ENCODE measurements around the gene ZCCHC9. TPM values are rescaled to one million over a fixed set of nuclear protein-coding genes. Genes with fewer than 3 reads are reported as not detected.

Gene ZCCHC9
- polyA plus RNA-seq, 1 donor from 2014 or later: 31.8 TPM

DNA sequence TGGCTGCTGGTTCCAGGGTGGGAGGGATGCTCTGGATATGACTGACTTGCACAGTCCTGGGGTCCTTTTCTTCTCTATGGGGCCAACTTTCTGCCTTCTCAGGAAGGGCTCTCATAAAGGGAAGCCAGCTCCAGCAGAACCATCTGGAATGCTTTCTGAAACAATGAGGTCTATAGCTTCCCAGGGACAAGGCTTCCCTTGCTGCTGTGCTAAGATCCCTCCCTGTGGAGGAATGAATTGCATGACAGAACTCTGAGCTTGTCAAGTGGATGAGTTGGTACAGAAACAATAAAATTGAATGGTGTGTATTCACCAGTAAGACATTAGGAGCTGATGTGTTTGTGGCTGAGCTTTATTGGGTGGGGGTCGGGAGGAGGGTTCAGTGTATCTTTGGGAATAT is 48.5 kb upstream of the ZCCHC9 start:
- Histone ChIP-seq H3K79me2 (replicated peaks; ENCODE audit: insufficient read depth, low read length) (no peaks in the 10 kb centered on the region), H3K9ac (ENCODE audit: low read length) (no peak overlapping the region), H3K9me2 (ENCODE audit: insufficient read depth, low read length) (no peaks in the 10 kb centered on the region), H3K27me3 (ENCODE audit: insufficient read depth, low read depth, low read length) (no peaks in the 10 kb centered on the region), H4K20me1 (ENCODE audit: insufficient read depth) (no peaks in the 10 kb centered on the region), H3K36me3 (ENCODE audit: insufficient read depth, low read length) (no peaks in the 10 kb centered on the region), H3K9me3 (ENCODE audit: low read length) (peaks cover 12% of the 10 kb centered on the region), H3K4me3 (ENCODE audit: low read length) (no peak overlapping the region), H2AFZ (ENCODE audit: low read depth, low read length) (no peak overlapping the region), H3K27ac (ENCODE audit: low read length) (no peak overlapping the region), H3K4me2 (ENCODE audit: low read length) (no peak overlapping the region), H3F3A (ENCODE audit: insufficient read depth, low read length, poor library complexity, severe bottlenecking) (no peaks in the 10 kb centered on the region)
- TF ChIP-seq, protein P1, sequence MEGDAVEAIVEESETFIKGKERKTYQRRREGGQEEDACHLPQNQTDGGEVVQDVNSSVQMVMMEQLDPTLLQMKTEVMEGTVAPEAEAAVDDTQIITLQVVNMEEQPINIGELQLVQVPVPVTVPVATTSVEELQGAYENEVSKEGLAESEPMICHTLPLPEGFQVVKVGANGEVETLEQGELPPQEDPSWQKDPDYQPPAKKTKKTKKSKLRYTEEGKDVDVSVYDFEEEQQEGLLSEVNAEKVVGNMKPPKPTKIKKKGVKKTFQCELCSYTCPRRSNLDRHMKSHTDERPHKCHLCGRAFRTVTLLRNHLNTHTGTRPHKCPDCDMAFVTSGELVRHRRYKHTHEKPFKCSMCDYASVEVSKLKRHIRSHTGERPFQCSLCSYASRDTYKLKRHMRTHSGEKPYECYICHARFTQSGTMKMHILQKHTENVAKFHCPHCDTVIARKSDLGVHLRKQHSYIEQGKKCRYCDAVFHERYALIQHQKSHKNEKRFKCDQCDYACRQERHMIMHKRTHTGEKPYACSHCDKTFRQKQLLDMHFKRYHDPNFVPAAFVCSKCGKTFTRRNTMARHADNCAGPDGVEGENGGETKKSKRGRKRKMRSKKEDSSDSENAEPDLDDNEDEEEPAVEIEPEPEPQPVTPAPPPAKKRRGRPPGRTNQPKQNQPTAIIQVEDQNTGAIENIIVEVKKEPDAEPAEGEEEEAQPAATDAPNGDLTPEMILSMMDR (IDR thresholded peaks at IDR 0.05; ENCODE audit: poor library complexity, severe bottlenecking): no peak
- TF ChIP-seq EZH2 (IDR thresholded peaks at IDR 0.05; ENCODE audit: borderline replicate concordance, insufficient read depth, low read length, poor library complexity, severe bottlenecking) (no peak), RAD21 (conservative IDR thresholded peaks at IDR 0.05) (no peak), EP300 (conservative IDR thresholded peaks at IDR 0.05; ENCODE audit: poor library complexity, severe bottlenecking) (no peak), TAF1 (IDR thresholded peaks at IDR 0.05; ENCODE audit: low read depth) (no peak)
- TF ChIP-seq, protein P2, sequence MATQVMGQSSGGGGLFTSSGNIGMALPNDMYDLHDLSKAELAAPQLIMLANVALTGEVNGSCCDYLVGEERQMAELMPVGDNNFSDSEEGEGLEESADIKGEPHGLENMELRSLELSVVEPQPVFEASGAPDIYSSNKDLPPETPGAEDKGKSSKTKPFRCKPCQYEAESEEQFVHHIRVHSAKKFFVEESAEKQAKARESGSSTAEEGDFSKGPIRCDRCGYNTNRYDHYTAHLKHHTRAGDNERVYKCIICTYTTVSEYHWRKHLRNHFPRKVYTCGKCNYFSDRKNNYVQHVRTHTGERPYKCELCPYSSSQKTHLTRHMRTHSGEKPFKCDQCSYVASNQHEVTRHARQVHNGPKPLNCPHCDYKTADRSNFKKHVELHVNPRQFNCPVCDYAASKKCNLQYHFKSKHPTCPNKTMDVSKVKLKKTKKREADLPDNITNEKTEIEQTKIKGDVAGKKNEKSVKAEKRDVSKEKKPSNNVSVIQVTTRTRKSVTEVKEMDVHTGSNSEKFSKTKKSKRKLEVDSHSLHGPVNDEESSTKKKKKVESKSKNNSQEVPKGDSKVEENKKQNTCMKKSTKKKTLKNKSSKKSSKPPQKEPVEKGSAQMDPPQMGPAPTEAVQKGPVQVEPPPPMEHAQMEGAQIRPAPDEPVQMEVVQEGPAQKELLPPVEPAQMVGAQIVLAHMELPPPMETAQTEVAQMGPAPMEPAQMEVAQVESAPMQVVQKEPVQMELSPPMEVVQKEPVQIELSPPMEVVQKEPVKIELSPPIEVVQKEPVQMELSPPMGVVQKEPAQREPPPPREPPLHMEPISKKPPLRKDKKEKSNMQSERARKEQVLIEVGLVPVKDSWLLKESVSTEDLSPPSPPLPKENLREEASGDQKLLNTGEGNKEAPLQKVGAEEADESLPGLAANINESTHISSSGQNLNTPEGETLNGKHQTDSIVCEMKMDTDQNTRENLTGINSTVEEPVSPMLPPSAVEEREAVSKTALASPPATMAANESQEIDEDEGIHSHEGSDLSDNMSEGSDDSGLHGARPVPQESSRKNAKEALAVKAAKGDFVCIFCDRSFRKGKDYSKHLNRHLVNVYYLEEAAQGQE (IDR thresholded peaks at IDR 0.05; ENCODE audit: borderline replicate concordance): no peak

DNA sequence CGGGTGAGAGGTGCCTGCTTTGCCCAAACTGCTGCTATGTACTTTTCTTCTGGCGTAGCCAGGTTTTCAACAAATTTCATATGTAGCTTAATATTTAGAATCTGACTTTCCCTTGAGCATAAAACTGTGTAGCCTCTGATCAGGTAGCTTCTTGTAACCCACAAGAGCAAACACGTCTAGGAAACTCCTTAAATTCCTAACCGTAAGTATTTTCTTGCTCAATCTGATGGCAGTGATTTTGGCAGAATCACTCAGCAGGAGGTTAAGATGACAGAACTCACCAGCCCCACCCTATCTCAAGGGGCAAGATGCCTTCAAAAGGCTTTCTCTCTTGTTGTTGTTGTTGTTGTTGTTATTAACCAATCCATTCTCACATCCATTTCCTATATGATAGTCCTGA is 47.5 kb upstream of the ZCCHC9 start:
- H3K36me3 ChIP-seq (ENCODE audit: insufficient read depth, low read length): no peaks in the 10 kb centered on the region
- no peak overlapping the region for H3K27ac ChIP-seq (ENCODE audit: low read length)
- H3K4me3 ChIP-seq (ENCODE audit: low read length): no peak overlapping the region
- H3K9me2 ChIP-seq (ENCODE audit: insufficient read depth, low read length): no peaks in the 10 kb centered on the region
- peaks cover 12% of the 10 kb centered on the region for H3K9me3 ChIP-seq (ENCODE audit: low read length)
- H3K79me2 ChIP-seq (replicated peaks; ENCODE audit: insufficient read depth, low read length): no peaks in the 10 kb centered on the region
- TF ChIP-seq EP300 (conservative IDR thresholded peaks at IDR 0.05; ENCODE audit: poor library complexity, severe bottlenecking) (no peak), SMC3 (conservative IDR thresholded peaks at IDR 0.05; ENCODE audit: poor library complexity) (no peak), RAD21 (conservative IDR thresholded peaks at IDR 0.05) (no peak), TAF1 (IDR thresholded peaks at IDR 0.05; ENCODE audit: low read depth) (no peak), POLR2AphosphoS5 (IDR thresholded peaks at IDR 0.05) (no peak), MXI1 (conservative IDR thresholded peaks at IDR 0.05; ENCODE audit: poor library complexity, severe bottlenecking) (no peak), EZH2 (IDR thresholded peaks at IDR 0.05; ENCODE audit: borderline replicate concordance, insufficient read depth, low read length, poor library complexity, severe bottlenecking) (no peak)
- TF ChIP-seq, protein P1 (IDR thresholded peaks at IDR 0.05; ENCODE audit: poor library complexity, severe bottlenecking): no peak
- TF ChIP-seq, protein P2 (IDR thresholded peaks at IDR 0.05; ENCODE audit: borderline replicate concordance): no peak
- no peak overlapping the region for H2AFZ ChIP-seq (ENCODE audit: low read depth, low read length)
- no peaks in the 10 kb centered on the region for H3K27me3 ChIP-seq (ENCODE audit: insufficient read depth, low read depth, low read length)
- no peaks in the 10 kb centered on the region for H4K20me1 ChIP-seq (ENCODE audit: insufficient read depth)
- no peaks in the 10 kb centered on the region for H3F3A ChIP-seq (ENCODE audit: insufficient read depth, low read length, poor library complexity, severe bottlenecking)
- H3K9ac ChIP-seq (ENCODE audit: low read length): no peak overlapping the region
- no peak overlapping the region for H3K4me2 ChIP-seq (ENCODE audit: low read length)

All from neural cell (in vitro differentiated cells).